ENCODE data around the gene SNED1. TPM values are rescaled to one million over a fixed set of nuclear protein-coding genes. Genes with fewer than 3 reads are reported as not detected.

SNED1 gene
- polyA plus RNA-seq, 2 of the 4 experiments (the other 2 are of a cell fraction): 0.15 to 0.21 TPM

GRCh38 chr2:241011751-241012510 is 13.5 kb downstream of the SNED1 start:
- H3K4me2 ChIP-seq: no peak overlapping the region
- DNase-seq (ENCODE audit: low read depth in 1 of 2, low spot score in 1 of 2): no peak
- no peak for FAIRE-seq
- ATAC-seq: peak in 1 of 2 experiments; percentile 21; a peak in 1 of 6 replicates
- 74% methylated on average over 19 of the region's 29 CpGs for WGBS (ENCODE audit: missing lambda C conversion rate)
- ChIA-PET CTCF (interaction anchor here (1.1 kb wide), 1 partner anchor 157 kb away, joined by 3 read pairs; no protein-coding TSS in a partner anchor), POLR2A (no interaction called here)
- TF ChIP-seq EHF (CRISPR knock-in tag; IDR thresholded peaks at IDR 0.05) (no peak), ZNF302 (CRISPR knock-in tag; IDR thresholded peaks at IDR 0.05) (no peak), SREBF2 (IDR thresholded peaks at IDR 0.05) (no peak), ESRRA (IDR thresholded peaks at IDR 0.05; ENCODE audit: borderline replicate concordance, low read length) (no peak), PHF8 (IDR thresholded peaks at IDR 0.05; ENCODE audit: borderline replicate concordance, low read depth) (no peak), MAZ (IDR thresholded peaks at IDR 0.05; ENCODE audit: borderline replicate concordance, low read depth, low read length) (no peak), REST (IDR thresholded peaks at IDR 0.05) (no peak), TP53 (CRISPR knock-in tag; IDR thresholded peaks at IDR 0.05) (no peak), HES2 (IDR thresholded peaks at IDR 0.05) (no peak)
- H3K4me3 ChIP-seq: no peak overlapping the region
- H3K9me3 ChIP-seq: no peaks in the 10 kb centered on the region
- H3K4me1 ChIP-seq: no peaks in the 10 kb centered on the region
- H3K27ac ChIP-seq: no peak overlapping the region

- 82% methylated on average over 6 of the region's 6 CpGs for WGBS (ENCODE audit: missing lambda C conversion rate)
- ATAC-seq (no peak), DNase-seq (ENCODE audit: low read depth in 1 of 2, low spot score in 1 of 2) (no peak), FAIRE-seq (no peak)
- no peaks in the 10 kb centered on the region for H3K4me1 ChIP-seq
- H3K4me2 ChIP-seq: no peak overlapping the region
- H3K27ac ChIP-seq: no peak overlapping the region
- no peaks in the 10 kb centered on the region for H3K9me3 ChIP-seq
- H3K4me3 ChIP-seq: no peak overlapping the region
- CTCF ChIA-PET: interaction anchor here (0.6 to 1.5 kb wide), 3 partner anchors 8 to 98 kb away, joined by 3 to 5 read pairs (median 3); no protein-coding TSS in a partner anchor
- no peak for TF ChIP-seq CHD2 (IDR thresholded peaks at IDR 0.05; ENCODE audit: low read length, partially characterized antibody)
- no peak for TF ChIP-seq JUN (IDR thresholded peaks at IDR 0.05)
- TF ChIP-seq FOSB (CRISPR knock-in tag; IDR thresholded peaks at IDR 0.05): no peak
- TF ChIP-seq CBX8 (IDR thresholded peaks at IDR 0.05): no peak
- no peak for TF ChIP-seq REST (IDR thresholded peaks at IDR 0.05)
- no peak for TF ChIP-seq MAX (IDR thresholded peaks at IDR 0.05)
- no peak for TF ChIP-seq TFCP2L1 (CRISPR knock-in tag; IDR thresholded peaks at IDR 0.05)
- TF ChIP-seq RAD21 (conservative IDR thresholded peaks at IDR 0.05 in 1 of 2, IDR thresholded peaks at IDR 0.05 in 1 of 2): no peak
- TF ChIP-seq MYC (IDR thresholded peaks at IDR 0.05; ENCODE audit: borderline replicate concordance, low read length): no peak
- TF ChIP-seq CEBPB (IDR thresholded peaks at IDR 0.05): no peak
- TF ChIP-seq CHD4 (IDR thresholded peaks at IDR 0.05; ENCODE audit: borderline replicate concordance): no peak
- POLR2A ChIA-PET: no interaction called here
Measured at GRCh38 chr2:241014224-241014623, 15.8 kb downstream of the SNED1 start.
